ENCODE measurements around the gene ZBTB20.

Gene ZBTB20

GRCh38 chr3:114615523-114616085 is 531.5 kb downstream of the ZBTB20 start:
- DNase-seq = no peak

DNA sequence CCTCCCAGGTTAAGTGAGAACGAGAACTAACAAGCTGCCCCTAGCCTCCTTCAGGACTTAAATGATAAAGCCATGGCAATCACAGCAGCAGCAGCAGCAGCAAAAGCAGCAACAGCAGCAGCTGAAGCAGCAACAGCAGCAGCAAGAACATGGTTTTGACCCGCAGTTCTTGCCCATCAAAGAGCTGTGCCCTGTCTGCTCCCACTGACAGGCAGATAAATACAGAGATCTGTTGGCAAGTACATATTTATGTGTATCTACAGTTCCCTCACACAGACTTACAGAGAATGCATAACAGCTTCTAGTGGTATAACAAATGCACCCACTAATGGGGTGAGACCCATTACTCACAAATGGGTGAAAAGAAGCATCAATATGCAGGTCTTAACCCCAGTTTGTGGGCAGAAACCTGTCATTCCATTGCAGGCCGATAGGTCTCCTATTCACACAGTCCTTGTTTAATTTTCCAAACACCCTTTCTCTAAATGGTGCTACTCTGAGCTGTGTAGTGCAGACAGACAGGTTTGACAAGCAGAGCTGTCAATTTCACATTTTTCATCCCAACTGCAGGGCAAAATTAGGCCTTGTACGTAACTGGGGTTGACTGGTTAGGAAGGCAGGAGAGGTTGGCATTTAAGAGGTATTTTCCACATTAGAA is 537.0 kb downstream of the ZBTB20 start:
- DNase-seq = no peak

DNA sequence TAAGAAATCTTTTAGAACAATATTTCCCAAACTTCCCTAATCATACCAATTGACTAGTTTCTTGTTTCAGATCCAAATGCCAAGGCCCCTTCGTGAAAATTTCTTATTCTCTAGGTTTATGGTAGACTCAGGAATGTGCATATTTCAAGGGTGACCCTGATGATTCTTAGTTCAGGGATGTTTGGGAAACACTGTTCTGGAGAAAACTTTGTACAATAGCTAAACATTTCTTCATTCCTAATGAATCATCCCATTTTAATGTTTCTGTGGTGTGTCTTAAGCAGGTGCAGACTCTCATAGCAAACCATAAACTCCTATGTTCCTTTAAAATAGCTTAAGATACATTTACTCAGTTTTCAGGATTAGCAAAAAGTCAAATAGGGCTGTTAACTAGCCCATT is 538.8 kb downstream of the ZBTB20 start:
- DNase-seq = no peak

- no peak for DNase-seq
Measured at GRCh38 chr3:114606336-114606735, 540.8 kb downstream of the ZBTB20 start.

- DNase-seq = no peak
Measured at GRCh38 chr3:114600571-114600970, 546.5 kb downstream of the ZBTB20 start.

DNA sequence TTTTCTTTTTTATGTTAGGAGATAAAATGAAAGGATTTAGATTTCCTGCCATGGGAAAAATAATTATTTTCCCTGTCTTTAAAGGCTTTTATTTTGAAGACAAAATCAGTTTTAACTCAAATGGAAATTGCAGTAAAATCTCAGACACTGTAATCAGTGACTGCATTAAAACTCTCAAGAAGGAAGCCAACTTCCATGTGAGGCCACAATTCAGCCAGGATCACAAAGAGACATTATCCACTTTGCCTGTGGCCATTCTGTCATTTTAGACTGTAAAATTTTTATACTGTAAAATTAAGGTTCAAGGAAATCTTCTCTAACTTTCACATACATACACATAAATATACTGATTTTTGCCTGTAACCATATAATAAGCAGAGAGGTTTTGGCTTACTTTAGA is 549.2 kb downstream of the ZBTB20 start:
- no peak for DNase-seq

DNA sequence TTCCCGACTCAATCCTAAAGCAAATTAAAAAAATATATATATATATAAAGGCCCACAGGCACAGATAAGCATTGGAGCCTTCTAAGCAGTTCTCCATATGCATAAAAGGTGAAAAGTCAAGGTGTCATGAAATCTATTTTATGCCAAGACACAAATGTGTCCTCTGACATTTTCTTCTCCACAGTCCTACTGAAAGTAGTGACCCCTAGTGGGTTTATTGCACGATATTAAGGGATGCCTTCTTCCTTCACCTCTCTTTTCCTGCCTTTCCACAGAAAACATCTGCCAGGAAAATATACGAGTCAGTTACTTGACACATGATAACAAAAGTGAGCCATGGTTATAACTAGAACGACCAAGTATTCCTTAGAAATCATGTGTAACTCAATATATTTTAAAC is 550.1 kb downstream of the ZBTB20 start:
- no peak for DNase-seq

GRCh38 chr3:114596147-114596546 is 550.9 kb downstream of the ZBTB20 start:
- no peak for DNase-seq

GRCh38 chr3:114595522-114596028 is 551.5 kb downstream of the ZBTB20 start:
- DNase-seq = no peak

DNA sequence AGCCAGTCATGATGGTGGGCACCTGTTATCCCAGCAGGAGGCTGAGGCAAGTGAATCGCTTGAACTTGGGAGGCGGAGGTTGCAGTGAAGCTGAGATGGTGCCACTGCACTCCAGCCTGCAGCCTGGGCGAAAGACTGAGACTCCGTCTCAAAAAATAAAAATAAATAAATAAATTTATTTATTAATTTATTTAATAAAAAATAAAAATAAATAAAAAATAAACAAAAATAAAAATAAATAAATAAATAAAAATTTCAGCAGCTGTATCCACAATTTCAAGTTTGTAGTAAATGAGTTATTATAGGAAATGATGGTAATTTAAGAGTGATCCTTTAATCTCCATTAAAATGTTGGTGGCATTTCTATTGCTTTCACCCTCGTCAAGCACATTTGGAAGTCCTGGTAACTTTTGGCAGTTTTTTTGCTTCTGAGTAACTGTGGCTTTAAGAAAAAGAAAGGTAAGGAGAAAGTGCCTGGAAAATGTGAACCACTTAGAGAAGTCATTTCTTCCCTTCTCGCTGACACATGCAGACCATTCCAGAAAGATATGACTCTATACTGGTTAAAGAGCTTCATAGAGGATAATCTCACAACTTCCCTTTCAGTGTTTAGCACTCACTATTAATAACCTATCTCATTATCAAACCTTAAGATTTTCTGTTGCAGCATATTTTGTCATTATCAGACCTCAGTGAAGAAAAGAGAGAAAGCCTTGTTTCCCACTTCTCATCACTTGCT is 556.6 kb downstream of the ZBTB20 start:
- no peak for DNase-seq

DNA sequence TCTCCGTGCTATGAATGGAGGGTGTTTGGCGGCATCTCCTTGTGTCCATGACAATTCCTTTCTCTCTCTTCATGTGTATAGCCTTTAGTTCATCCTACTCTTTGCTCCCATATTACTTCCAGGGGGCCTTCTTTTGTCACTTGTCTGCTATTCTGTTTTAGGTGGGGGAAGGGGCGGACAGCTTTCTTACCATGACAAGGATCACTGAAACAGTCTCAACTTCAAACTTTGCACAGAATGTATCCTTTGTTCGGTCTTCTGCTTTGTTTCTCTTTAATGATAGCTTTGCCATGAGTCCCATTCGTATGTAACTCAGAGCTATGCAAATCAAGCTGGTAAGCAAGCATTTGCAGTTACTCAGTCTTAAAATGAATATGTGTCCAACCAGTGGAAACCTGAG is 559.1 kb downstream of the ZBTB20 start:
- DNase-seq = no peak

GRCh38 chr3:114586119-114586518 is 561.0 kb downstream of the ZBTB20 start:
- no peak for DNase-seq

GRCh38 chr3:114585687-114586086 is 561.4 kb downstream of the ZBTB20 start:
- no peak for DNase-seq

- DNase-seq = no peak
Measured at GRCh38 chr3:114584734-114585371, 562.2 kb downstream of the ZBTB20 start.

GRCh38 chr3:114582929-114583328 is 564.2 kb downstream of the ZBTB20 start:
- DNase-seq = no peak

GRCh38 chr3:114572364-114573062 is 574.6 kb downstream of the ZBTB20 start:
- no peak for DNase-seq

GRCh38 chr3:114571363-114571762 is 575.7 kb downstream of the ZBTB20 start:
- DNase-seq = no peak

GRCh38 chr3:114569186-114569585 is 577.9 kb downstream of the ZBTB20 start:
- no peak for DNase-seq

DNA sequence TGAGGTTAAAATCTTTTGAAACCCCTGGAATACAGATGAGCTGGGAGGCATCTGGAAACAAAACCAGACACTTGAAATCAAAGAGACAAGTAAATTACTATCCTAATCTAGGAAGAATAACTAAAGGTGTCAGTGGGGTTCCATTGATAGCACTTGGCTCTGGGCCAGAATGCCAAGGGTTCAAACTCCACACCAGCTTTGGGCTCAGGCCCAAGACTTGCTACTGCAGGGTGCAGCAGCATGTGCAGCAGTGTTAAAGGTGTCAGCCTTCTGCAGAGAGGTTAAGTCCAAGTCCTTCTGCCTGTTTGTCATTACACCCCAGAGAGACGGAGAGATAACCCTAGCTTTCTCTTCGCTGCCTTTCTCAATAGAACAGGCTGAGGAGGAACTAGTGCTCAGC is 579.3 kb downstream of the ZBTB20 start:
- no peak for DNase-seq

GRCh38 chr3:114566767-114567166 is 580.3 kb downstream of the ZBTB20 start:
- no peak for DNase-seq

DNA sequence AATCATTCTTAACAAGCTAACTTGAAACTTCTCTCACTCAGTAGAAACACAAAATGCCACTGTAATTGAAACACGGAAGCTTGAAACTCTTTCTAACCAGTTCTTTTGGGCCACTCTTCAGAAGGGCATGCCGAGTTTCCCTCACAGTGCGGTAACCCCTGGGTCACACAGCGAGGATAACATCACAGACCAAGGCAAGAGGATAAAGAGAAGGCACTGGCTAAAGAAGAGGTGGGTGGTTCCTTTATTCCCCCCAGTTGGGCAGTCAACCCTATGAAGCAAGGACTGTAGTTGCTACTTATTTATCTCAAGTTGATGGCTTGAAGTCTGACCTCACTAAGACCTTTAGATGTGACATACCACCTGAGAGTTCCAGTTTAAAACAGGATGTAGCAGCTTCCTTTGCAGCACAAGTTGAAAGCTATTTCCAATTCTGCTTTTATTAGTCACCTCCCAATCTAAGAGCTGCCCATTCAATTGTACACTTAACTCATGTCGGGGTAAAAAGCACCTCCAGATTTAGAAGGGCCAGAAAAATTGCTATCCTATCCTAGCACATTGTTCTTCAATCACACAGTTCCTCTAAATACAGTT is 580.8 kb downstream of the ZBTB20 start:
- no peak for DNase-seq

- DNase-seq = no peak
Measured at GRCh38 chr3:114565216-114565615, 581.9 kb downstream of the ZBTB20 start.

DNA sequence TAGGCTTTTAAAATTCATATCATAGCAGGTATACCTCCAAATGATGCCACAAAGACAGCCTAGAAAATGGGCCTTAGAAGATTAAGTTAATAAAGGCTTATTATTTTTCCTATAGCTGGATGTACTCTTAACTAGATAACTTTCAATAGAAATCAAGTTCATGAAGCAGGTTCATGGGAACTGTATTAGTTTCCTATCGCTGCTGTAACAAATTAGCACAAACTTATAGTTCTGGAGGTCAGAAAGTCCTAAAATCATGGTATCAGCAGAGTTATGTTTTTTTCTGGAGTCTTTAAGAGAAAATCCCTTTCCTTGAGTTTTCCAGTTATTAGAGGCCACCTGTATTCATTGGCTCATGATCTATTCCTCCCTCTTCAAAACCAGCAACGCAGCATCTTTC is 583.4 kb downstream of the ZBTB20 start:
- DNase-seq = no peak

Data from CD4-positive, alpha-beta T cell treated with Interleukin-15 for 1 hour (primary cell).